ENCODE data around the gene NHLRC4.

Gene NHLRC4

DNA sequence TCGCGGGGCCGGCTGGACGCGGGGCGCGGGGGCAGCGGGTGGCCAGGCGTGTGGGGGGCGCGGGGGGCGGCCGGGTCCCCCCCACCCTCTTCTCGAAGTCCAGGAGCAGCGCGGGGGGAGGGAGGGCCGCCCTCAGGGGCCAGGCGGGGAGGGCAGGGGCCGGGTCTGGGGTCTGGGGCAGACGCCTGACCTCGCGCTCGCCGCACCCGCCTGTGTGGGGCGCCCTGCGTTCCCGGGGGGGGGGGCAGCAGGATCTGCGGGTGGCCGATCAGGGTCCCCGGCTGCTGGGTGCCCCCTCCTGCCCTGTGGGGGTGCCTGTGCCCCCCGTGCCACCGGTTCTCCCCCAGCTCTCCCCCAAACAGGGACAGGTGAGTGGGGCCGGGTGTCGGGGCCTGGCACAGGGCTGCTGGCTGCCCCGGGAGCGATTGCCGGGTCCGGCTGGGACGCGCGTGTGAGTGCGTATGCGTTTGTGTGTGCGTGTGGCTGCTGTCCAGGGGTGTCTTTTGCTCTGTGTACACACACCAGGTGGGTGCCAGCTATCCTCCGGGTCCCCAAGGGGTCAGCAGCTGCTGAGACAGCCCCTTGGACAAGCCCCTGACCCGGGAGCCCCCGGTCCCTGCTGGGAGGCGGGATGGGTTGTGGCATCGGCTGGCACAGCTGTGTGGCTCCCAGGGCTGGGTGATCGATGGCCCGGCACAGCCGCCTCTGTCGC is 5.9 kb upstream of the NHLRC4 start:
- no peak for DNase-seq
- in situ Hi-C loops (cut with HindIII; ENCODE audit: low pct_ligation_motif_present, low pct_unique_long_range_greater_than_20kb, low sequenced_read_pairs) = no loop called here

- in situ Hi-C loops (cut with HindIII; ENCODE audit: low pct_ligation_motif_present, low pct_unique_long_range_greater_than_20kb, low sequenced_read_pairs) = no loop called here
- DNase-seq = no peak
These were observed 5.4 kb upstream of the NHLRC4 start for GRCh38 chr16:561413-561794.

- DNase-seq = no peak
- in situ Hi-C loops (cut with HindIII; ENCODE audit: low pct_ligation_motif_present, low pct_unique_long_range_greater_than_20kb, low sequenced_read_pairs) = no loop called here
These were observed 4.6 kb upstream of the NHLRC4 start for GRCh38 chr16:561957-562938.

DNA sequence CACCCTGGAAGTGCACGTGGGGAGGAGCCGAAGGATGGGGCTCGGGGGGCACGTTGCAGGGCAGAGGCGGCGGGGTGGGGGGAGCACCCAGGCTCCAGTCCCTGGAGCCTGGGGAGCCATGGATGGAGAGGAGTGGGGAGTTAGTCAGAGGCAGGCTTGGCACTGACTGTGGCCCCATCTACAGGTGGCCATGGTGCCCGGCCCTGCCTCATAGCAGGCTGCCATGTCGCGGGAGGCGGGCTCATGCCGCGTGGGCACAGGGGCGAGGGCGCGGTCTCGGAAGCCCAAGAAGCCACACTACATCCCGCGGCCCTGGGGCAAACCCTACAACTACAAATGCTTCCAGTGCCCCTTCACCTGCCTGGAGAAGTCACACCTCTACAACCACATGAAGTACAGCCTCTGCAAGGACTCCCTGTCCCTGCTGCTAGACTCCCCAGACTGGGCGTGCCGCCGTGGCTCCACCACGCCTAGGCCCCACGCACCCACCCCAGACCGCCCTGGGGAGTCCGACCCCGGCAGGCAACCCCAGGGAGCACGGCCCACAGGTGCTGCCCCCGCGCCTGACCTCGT is 3.6 kb upstream of the NHLRC4 start:
- no peak for DNase-seq

GRCh38 chr16:564690-565418 is 2.0 kb upstream of the NHLRC4 start:
- in situ Hi-C loops (cut with HindIII; ENCODE audit: low pct_ligation_motif_present, low pct_unique_long_range_greater_than_20kb, low sequenced_read_pairs) = no loop called here
- DNase-seq = no peak

More for the DNA sequence above, 3.6 kb upstream of the NHLRC4 start:
- in situ Hi-C loops (cut with HindIII; ENCODE audit: low pct_ligation_motif_present, low pct_unique_long_range_greater_than_20kb, low sequenced_read_pairs) = no loop called here

- in situ Hi-C loops (cut with HindIII; ENCODE audit: low pct_ligation_motif_present, low pct_unique_long_range_greater_than_20kb, low sequenced_read_pairs) = no loop called here
- no peak for DNase-seq
These were observed 1.1 kb upstream of the NHLRC4 start for GRCh38 chr16:565419-566330.

DNA sequence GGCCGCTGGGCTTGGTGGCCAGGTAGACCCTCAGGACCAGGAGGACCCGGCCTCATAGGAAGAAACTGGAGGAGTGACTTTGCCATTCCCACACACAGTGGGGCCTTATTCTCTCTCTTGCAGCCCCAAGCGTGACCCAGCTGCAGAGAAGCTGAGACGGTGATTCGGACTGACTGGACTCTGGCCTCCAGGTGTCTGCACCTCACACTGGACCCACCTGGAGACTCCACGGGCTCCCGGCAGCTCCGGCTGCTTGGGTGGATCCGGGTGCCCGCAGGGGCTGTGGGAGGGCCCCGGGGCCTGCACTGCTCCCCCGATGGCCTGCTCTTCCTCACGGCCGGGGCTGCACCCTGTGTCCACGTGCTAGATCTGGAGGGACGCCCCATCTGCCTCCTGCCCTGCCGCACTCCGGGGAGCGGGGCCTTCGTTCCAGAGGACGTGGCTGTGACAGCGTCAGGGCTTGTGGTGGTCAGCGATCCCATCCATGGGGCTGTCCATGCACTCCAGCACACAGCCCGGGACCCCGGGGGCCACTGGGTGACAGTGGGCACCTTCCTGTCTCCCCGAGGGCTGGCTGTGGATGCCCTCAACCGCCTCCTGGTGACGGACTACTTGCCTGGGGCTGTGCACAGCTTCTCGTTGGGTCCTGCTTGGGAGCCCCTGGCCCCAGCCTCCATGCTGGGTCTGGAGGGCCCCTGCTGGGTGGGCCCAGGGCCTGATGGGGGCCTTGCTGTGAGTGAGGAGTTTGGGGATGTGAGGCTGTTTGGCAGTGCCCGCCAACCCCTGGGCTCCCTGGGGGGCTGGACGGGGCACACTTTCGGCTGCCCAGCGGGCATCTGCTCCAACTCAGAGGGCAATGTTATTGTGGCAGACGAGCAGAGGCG is 810 bp downstream of the NHLRC4 start:
- in situ Hi-C loops (cut with HindIII; ENCODE audit: low pct_ligation_motif_present, low pct_unique_long_range_greater_than_20kb, low sequenced_read_pairs) = no loop called here
- no peak for DNase-seq

GRCh38 chr16:568401-569258 is 1.8 kb downstream of the NHLRC4 start:
- in situ Hi-C loops (cut with HindIII; ENCODE audit: low pct_ligation_motif_present, low pct_unique_long_range_greater_than_20kb, low sequenced_read_pairs) = no loop called here
- no peak for DNase-seq

DNA sequence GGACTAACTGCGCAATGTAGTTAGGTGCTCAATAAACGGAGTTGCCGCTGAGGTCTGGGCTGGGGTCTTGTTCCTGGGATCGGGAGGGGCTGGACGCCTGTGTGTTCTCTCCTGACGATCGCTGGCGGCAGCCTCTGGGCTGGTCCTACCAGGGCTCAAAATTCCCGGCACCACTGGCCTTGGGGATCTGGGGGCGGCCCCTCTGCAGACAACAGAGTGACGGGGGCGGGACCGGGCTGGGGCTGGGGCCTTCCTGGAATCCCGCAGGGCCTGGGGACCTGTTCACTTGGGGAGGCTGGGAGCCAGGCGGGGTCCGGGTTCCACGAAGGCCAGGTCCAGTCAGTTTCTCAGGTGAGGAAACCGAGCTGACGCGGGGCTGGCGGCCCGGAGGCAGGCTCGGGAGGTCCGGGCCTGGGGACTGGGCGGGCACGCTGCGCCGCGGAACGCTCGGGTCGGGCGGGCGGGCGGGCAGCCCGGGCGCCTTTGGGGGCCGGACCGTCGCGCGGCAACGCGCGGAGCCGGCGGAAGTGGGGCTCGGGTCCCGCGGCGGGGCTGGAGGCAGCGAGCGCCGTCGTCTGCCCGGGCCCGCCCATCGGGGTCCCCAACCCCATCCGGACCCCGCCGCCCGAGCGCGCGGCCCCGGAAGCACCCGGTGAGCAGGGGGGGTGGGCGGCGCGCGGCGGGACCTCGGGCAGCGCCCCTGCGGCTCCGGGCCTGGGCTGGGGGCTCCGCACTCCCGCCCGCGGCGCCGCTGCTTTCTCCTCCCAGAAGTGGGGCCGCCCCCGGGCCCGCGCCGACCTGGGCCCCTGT is 2.8 kb downstream of the NHLRC4 start, which contains the start of gene PIGQ:
PIGQ (plus strand) TSS at position 524 of the 810 bp plus-strand sequence. CDS start 4,107 bp downstream, outside the sequence.
- in situ Hi-C loops (cut with HindIII; ENCODE audit: low pct_ligation_motif_present, low pct_unique_long_range_greater_than_20kb, low sequenced_read_pairs) = no loop called here
- peak; percentile 70 for DNase-seq

DNA sequence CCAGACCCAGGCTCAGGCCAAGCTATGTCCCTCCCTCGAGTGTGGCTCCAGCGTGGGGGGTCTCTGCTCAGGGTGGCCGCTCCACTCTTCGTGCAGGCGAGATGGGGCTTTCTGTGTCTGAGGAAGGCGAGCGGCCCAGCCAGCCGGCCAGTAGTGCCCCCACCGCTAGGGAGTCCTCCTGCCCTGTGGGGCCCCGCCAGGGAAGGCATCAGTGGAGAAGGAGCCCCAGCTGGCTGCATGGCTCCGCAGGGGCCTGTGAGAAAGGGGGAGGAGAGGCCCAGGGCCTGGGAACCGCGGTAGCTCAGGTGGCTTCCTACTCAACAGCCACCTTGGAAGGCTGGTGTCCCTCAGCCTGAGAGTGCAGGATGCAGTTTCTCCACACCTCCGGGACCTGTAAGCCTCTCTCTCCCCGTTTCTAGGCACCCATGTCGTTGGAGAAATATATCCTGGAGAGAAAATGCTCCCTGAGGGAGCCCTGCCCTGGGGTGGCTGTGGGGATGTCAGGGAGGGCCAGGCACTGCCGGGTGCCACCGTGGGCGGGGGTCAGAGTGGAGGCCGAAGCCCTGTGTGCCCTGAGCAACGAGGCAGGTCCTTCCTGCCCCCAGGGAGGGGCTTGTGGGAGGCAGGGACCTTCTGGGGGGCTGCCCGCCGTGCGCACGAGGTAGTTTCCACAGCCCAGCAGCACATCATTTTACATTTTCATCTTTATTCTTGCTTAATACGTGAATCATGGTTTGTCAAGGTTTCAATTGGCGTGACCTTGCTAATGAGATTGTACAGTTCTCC is 6.3 kb downstream of the NHLRC4 start:
- in situ Hi-C loops (cut with HindIII; ENCODE audit: low pct_ligation_motif_present, low pct_unique_long_range_greater_than_20kb, low sequenced_read_pairs) = no loop called here

DNA sequence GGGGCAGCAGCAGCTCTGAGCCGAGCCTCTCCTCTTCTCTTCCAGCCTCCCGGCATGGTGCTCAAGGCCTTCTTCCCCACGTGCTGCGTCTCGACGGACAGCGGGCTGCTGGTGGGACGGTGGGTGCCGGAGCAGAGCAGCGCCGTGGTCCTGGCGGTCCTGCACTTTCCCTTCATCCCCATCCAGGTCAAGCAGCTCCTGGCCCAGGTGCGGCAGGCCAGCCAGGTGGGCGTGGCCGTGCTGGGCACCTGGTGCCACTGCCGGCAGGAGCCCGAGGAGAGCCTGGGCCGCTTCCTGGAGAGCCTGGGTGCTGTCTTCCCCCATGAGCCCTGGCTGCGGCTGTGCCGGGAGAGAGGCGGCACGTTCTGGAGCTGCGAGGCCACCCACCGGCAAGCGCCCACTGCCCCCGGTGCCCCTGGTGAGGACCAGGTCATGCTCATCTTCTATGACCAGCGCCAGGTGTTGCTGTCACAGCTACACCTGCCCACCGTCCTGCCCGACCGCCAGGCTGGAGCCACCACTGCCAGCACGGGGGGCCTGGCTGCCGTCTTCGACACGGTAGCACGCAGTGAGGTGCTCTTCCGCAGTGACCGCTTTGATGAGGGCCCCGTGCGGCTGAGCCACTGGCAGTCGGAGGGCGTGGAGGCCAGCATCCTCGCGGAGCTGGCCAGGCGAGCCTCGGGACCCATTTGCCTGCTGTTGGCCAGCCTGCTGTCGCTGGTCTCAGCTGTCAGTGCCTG is 7.4 kb downstream of the NHLRC4 start:
- no peak for DNase-seq
- in situ Hi-C loops (cut with HindIII; ENCODE audit: low pct_ligation_motif_present, low pct_unique_long_range_greater_than_20kb, low sequenced_read_pairs) = no loop called here

More for the DNA sequence above, 6.3 kb downstream of the NHLRC4 start:
- DNase-seq = no peak

GRCh38 chr16:575354-576196 is 8.8 kb downstream of the NHLRC4 start:
- no peak for DNase-seq
- in situ Hi-C loops (cut with HindIII; ENCODE audit: low pct_ligation_motif_present, low pct_unique_long_range_greater_than_20kb, low sequenced_read_pairs) = no loop called here

- DNase-seq = no peak
- in situ Hi-C loops (cut with HindIII; ENCODE audit: low pct_ligation_motif_present, low pct_unique_long_range_greater_than_20kb, low sequenced_read_pairs) = no loop called here
These were observed 9.5 kb downstream of the NHLRC4 start for GRCh38 chr16:576197-576822.
